Calu3 (cell line): Measurements from ENCODE around the gene PIN1. TPM values are rescaled to one million over a fixed set of nuclear protein-coding genes. Genes with fewer than 3 reads are reported as not detected.

ENCODE experiments used
- BruUV-seq: library from RNA; stranded (reverse); fragments of 400-500 nt; replicated peaks from 2 replicates; lab custom pipeline; 2021; lab: Mats Ljungman, UMichigan
- CTCF ChIA-PET: fragments of 300-600 bp; sonication (Branson Sonifier 250); formaldehyde crosslinking; loops from one replicate; lab custom pipeline; 2022; ENCODE audit warnings: antibody characterized with exemption; lab: Charles Lee
- DNase-seq: peaks from one replicate; pipeline ENCODE4 v3.0.0; 2022
- H3K27ac Mint-ChIP-seq: one replicate; pipeline ENCODE4 v1.8.0; 2022; ENCODE audit warnings: mixed read lengths; ENCODE audit not compliant: unreplicated experiment
- H3K27me3 Mint-ChIP-seq: one replicate; pipeline ENCODE4 v1.8.0; 2022; ENCODE audit warnings: mixed read lengths; ENCODE audit not compliant: unreplicated experiment
- H3K36me3 Mint-ChIP-seq: one replicate; pipeline ENCODE4 v1.8.0; 2022; ENCODE audit warnings: mild to moderate bottlenecking, moderate library complexity, mixed read lengths; ENCODE audit not compliant: insufficient read depth, unreplicated experiment
- H3K4me1 Mint-ChIP-seq: one replicate; pipeline ENCODE4 v1.8.0; 2022; ENCODE audit warnings: mild to moderate bottlenecking, low read depth, mixed read lengths; ENCODE audit not compliant: unreplicated experiment
- H3K4me3 Mint-ChIP-seq: one replicate; pipeline ENCODE4 v1.8.0; 2022; ENCODE audit warnings: mild to moderate bottlenecking, low read depth, moderate library complexity, mixed read lengths; ENCODE audit not compliant: unreplicated experiment
- H3K9me3 Mint-ChIP-seq: one replicate; pipeline ENCODE4 v1.8.0; 2022; ENCODE audit warnings: low read depth, mixed read lengths; ENCODE audit not compliant: unreplicated experiment
- intact Hi-C: fragments of 100-400 bp; cut with micrococcal nuclease; formaldehyde crosslinking; loops from one replicate; pipeline ENCODE4 v1.10.0; 2022; ENCODE audit not compliant: unreplicated experiment
- total RNA-seq: library from RNA; stranded (reverse); gene quantifications from 2 replicates; pipeline ENCODE4 v1.2.3, GENCODE V29; 2022
- TF ChIP-seq, protein P1 (sequence below): fragments of 200-600 bp; IDR thresholded peaks from one replicate; pipeline ENCODE4 v1.8.0; 2022; ENCODE audit warnings: antibody characterized with exemption; ENCODE audit not compliant: unreplicated experiment

The PIN1 gene
- total RNA-seq, 1 experiment from 2014 or later = 49.5 TPM

DNA sequence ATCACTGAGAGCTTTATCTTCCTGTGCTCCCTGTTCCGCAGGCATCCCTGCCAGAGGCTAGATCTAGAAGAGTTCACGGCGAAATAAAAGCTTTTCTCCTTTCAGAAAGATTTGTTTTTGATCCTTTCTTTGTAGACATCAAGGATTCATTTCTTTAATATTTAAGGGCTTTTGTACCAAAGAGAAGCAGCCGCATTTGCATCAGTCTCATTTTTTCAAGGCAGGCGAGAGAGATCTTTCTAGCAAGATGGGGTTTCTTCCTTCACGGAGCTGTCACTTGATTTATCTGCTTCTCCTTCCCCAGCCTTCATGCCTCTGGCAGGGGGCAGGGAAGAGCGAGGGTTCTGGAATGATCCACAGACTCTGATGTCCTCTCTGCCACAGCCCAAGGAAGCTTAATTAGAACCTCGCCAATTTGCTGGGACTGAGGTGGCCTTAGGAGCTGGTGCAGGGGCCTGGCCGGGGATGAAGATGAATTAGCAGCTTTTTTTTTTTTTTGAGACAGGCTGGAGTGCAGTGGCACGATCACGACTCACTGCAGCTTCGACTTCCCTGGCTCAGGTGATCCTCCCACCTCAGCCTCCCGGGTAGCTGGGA lies 40.0 kb downstream of the PIN1 start:
- DNase-seq = no peak
- H3K27me3 Mint-ChIP-seq = no peaks in the 10 kb centered on the region
- CTCF ChIA-PET = no interaction called here
- H3K4me3 Mint-ChIP-seq = no peak overlapping the region
- H3K36me3 Mint-ChIP-seq = no peaks in the 10 kb centered on the region
- intact Hi-C loops = no loop called here
- no peak overlapping the region for H3K27ac Mint-ChIP-seq
- BruUV-seq = no TSS peak
- H3K4me1 Mint-ChIP-seq = no peaks in the 10 kb centered on the region
- TF ChIP-seq, protein P1, sequence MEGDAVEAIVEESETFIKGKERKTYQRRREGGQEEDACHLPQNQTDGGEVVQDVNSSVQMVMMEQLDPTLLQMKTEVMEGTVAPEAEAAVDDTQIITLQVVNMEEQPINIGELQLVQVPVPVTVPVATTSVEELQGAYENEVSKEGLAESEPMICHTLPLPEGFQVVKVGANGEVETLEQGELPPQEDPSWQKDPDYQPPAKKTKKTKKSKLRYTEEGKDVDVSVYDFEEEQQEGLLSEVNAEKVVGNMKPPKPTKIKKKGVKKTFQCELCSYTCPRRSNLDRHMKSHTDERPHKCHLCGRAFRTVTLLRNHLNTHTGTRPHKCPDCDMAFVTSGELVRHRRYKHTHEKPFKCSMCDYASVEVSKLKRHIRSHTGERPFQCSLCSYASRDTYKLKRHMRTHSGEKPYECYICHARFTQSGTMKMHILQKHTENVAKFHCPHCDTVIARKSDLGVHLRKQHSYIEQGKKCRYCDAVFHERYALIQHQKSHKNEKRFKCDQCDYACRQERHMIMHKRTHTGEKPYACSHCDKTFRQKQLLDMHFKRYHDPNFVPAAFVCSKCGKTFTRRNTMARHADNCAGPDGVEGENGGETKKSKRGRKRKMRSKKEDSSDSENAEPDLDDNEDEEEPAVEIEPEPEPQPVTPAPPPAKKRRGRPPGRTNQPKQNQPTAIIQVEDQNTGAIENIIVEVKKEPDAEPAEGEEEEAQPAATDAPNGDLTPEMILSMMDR = no peak
- no peaks in the 10 kb centered on the region for H3K9me3 Mint-ChIP-seq

DNA sequence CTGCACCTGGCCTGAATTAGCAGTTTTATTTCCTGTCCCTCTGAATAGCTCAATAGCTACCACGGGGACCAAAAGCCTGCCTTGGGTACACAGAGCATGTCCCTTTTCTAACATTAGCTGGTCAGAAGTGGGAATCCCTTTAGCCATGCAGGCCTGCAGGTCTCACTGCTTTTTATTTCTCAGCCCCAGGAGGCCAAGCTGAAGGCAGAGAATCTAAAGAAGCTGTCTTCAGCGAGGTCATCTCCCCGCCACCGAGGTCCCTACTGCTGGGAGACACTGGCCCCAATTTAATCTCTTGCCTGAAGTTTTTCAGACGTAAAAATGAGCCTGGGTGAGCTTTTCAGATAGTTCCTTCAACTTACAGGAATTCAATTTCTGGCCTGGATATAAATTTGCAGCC lies 40.7 kb downstream of the PIN1 start:
- H3K27me3 Mint-ChIP-seq = no peaks in the 10 kb centered on the region
- CTCF ChIA-PET = no interaction called here
- no peaks in the 10 kb centered on the region for H3K4me1 Mint-ChIP-seq
- no peak overlapping the region for H3K4me3 Mint-ChIP-seq
- DNase-seq = no peak
- BruUV-seq = no TSS peak
- no peaks in the 10 kb centered on the region for H3K36me3 Mint-ChIP-seq
- no peak overlapping the region for H3K27ac Mint-ChIP-seq
- H3K9me3 Mint-ChIP-seq = no peaks in the 10 kb centered on the region
- TF ChIP-seq, protein P1 = no peak
- intact Hi-C loops = no loop called here

DNA sequence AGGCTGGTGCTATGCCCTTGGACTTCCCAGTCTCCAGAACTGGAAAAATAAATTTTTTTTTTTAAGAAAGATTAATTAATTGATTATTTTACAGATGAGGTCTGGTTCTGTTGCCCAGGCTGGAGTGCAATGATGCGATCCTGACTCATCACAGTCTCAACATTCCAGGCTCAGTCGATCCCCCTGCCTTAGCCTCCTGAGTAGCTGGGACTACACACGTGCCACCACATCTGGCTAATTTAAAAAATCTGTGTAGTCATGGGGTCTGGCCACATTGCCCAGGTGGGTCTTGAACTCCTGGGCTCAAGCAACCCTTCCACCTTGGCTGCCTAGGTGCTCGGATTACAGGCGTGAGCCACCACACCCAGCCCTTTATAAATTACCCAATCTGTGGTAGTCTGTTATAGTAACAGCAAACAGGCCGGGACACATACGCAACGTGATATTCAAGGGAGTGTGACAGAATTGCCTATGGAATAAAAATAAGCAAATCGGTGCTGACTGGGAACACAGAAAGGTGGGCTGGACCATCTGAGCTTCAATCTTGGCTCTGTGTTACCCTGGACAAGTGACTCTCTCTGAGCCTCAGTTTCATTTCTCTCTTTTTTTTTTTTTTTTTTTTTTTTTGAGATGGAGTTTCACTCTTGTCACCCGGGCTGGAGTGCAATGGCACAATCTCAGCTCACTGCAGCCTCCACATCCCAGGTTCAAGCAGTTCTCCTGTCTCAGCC lies 42.8 kb downstream of the PIN1 start:
- no peak overlapping the region for H3K27ac Mint-ChIP-seq
- CTCF ChIA-PET = interaction anchor here (0.7 kb wide), 1 partner anchor 50 kb away, joined by 3 read pairs; the partner anchor contains the start of gene UBL5

DNA sequence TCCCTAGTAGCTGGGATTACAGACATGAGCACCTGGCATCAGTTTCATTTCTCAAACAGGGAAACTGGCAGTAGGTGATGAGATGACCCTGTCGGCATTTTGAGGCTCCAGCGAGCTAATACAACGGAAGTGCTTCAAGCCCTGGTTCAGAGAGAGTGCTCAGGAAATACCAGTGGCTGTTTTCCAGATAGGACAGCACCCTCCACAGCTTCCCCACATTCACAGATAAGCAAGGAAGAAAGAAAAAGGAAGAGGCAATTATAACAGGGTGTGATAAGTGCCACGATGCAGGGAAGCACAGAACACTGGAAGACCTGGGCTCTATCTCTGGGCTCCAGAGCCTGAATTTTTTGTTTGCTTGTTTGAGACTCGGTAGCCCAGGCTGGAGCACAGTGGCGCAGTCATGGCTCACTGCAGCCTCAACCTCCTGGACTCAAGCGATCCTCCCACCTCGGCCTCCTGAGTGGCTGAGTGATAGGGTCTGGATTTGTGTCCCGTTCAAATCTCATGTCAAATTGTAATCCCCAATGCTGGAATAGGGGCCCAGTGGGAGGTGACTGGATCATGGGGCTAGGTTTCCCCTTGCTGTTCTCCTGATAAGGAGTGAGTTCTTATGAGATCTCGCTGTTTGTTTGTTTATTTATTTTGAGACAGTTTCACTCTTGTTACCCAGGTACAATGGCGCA lies 43.5 kb downstream of the PIN1 start:
- no peaks in the 10 kb centered on the region for H3K4me1 Mint-ChIP-seq

More for the DNA sequence above, 42.8 kb downstream of the PIN1 start:
- no peaks in the 10 kb centered on the region for H3K9me3 Mint-ChIP-seq
- TF ChIP-seq, protein P1 = no peak
- no peak for DNase-seq
- H3K4me3 Mint-ChIP-seq = no peak overlapping the region
- H3K4me1 Mint-ChIP-seq = no peaks in the 10 kb centered on the region
- H3K36me3 Mint-ChIP-seq = no peaks in the 10 kb centered on the region
- intact Hi-C loops = no loop called here
- BruUV-seq = no TSS peak
- no peaks in the 10 kb centered on the region for H3K27me3 Mint-ChIP-seq

More for the DNA sequence above, 43.5 kb downstream of the PIN1 start:
- H3K9me3 Mint-ChIP-seq = no peaks in the 10 kb centered on the region
- no TSS peak for BruUV-seq
- H3K27me3 Mint-ChIP-seq = no peaks in the 10 kb centered on the region
- TF ChIP-seq, protein P1 = no peak
- H3K27ac Mint-ChIP-seq = no peak overlapping the region
- H3K4me3 Mint-ChIP-seq = no peak overlapping the region
- DNase-seq = no peak
- CTCF ChIA-PET = no interaction called here
- intact Hi-C loops = no loop called here
- H3K36me3 Mint-ChIP-seq = no peaks in the 10 kb centered on the region
